GM21576 (cell line): ENCODE measurements around the gene CACNA2D4.

Experiments used
- ATAC-seq: cut with Tn5 transposase; IDR thresholded peaks from one replicate; pipeline ENCODE4 v1.9.1; 2021; ENCODE audit warnings: mild to moderate bottlenecking, moderate library complexity; ENCODE audit not compliant: unreplicated experiment

CACNA2D4 gene

GRCh38 chr12:1793426-1794210 lies 124.8 kb downstream of the CACNA2D4 start:
- ATAC-seq = no peak

DNA sequence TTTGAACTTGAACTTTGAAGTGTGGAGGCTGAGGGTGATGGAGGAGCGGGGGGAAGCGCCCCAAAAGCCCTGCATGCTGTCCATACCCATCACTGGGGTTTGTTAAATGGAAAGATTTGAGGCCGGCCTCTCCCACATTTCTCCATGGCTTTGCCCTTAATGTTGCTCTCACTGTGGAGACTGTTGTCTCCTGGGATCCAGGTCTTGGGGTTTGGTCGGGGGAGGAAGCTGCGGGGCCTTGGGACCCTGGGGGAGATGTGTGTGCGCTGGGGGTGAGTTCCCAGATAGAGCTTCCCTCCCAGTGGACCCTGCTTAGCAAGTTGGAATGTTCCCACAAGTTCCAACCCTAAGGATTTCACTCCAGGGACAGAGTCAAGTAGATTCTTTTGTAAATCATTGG lies 126.0 kb downstream of the CACNA2D4 start:
- no peak for ATAC-seq

DNA sequence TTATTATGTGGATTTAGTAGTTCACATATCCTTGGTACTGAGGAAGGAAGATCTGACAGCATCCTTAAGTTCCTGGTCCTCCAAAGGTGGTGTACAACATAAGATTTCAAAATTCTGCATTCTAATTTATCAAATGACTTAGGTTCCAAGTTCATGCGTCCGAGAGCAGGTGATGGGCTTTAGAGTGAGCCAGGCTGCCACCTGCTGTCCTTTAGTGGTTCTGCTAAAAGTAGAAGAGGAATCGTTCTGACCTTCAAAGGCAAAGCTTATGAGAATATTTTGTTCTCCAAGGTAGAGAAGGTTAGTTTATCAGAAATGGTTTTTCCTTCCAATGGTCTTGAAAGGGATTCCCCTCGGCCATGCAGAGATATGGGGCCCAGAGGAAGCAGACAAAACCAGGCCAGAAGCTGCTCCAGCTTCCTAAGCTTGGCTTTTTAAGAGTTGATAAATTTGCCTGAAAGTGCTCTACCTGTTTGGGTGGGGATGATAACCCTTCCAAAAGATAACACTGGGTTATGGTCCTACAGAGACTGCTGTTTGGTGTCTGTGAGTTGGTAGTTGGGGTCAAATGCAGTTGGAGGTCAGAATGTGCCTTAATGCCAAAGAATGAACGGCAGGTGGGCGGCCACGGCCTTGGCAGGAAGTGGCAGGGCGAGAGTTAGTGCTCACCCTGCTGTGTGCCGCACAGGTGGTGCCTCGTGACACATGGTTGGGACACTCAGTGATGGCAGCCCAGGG lies 127.2 kb downstream of the CACNA2D4 start:
- no peak for ATAC-seq

- no peak for ATAC-seq
Measured at GRCh38 chr12:1790444-1790843, 128.0 kb downstream of the CACNA2D4 start.

- ATAC-seq = no peak
Measured at GRCh38 chr12:1787714-1788113, 130.7 kb downstream of the CACNA2D4 start.

DNA sequence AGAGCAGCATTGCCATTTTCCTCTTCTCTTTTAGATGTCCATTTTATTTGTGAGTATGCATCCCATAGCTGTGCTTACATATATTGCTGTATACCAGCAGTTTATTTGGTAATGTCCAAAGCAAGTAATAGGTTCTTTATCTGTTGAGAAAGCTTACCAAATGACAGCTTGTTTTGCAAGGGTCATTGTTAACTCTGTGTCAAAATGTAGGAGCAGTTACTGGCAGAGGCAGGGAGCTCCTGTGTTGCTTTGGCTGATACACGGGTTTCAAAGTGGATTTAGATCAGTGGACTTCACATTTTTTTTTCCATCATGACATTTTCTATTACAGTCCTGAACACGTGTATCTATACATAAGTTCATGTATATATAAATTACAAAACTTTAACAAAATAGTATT lies 136.2 kb downstream of the CACNA2D4 start:
- no peak for ATAC-seq

GRCh38 chr12:1781772-1782171 lies 136.7 kb downstream of the CACNA2D4 start:
- ATAC-seq = no peak

- ATAC-seq = no peak
Measured at GRCh38 chr12:1779783-1780182, 138.7 kb downstream of the CACNA2D4 start.

GRCh38 chr12:1778911-1779310 lies 139.5 kb downstream of the CACNA2D4 start:
- ATAC-seq = no peak

GRCh38 chr12:1777798-1778197 lies 140.7 kb downstream of the CACNA2D4 start:
- no peak for ATAC-seq

GRCh38 chr12:1776170-1776921 lies 142.1 kb downstream of the CACNA2D4 start:
- ATAC-seq = no peak

DNA sequence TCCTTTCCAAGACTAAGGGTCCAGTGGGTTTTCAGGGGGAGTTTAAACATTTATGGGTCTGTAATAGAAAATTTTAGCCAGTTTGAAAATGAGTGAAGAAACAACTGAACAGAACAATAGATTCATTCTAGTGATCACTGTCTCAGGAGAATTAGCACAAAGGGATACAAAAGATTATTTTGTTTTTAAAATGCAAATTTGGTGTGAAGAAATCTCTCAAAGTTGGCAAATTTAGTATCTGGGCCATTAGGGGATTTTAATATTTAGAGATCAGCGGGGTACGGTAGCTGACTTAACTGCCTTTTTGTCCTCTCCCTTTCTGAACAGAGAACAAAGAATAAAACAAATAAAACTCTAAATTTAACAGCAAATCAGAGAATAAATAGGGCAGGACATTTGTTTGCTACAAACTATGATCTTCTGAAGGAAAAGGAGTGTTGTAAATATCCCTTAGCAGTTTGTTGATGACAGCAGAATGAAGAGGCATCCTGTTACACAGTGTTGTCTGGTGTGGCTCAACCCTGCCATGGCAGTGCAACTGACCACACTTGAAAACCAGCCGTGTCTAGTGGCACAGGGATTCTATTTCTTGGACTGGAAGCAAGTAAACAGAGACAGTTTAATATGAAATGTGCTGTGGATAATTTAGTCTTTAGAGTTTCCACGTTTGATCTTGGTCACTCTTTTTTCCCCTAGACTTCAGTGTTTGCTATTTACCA lies 144.4 kb downstream of the CACNA2D4 start:
- ATAC-seq = no peak

GRCh38 chr12:1769809-1770494 lies 148.5 kb downstream of the CACNA2D4 start:
- no peak for ATAC-seq

GRCh38 chr12:1768615-1769014 lies 149.8 kb downstream of the CACNA2D4 start:
- ATAC-seq = no peak

- no peak for ATAC-seq
Measured at GRCh38 chr12:1767407-1768090, 150.9 kb downstream of the CACNA2D4 start.

- no peak for ATAC-seq
Measured at GRCh38 chr12:1766110-1766509, 152.3 kb downstream of the CACNA2D4 start.

GRCh38 chr12:1763153-1763552 lies 155.3 kb downstream of the CACNA2D4 start:
- no peak for ATAC-seq

DNA sequence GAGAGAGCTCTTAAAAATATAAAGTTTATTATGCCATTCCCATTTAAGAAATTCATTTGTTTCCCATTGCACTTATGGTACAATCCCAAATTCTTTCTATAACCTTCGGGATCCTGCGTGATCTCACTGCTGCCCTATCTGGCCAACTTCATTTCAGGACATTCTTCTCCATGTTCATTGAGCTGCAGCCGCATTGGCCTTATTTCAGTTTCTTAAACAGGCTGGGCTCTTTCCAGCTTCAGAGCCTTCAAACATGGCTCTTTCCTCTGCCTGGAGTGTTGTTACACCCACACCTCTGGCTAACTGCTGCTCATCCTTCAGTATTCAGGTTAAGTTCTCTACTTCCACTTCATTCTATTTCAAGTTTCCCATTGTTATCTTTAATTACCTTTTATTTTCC lies 156.6 kb downstream of the CACNA2D4 start:
- ATAC-seq = no peak

DNA sequence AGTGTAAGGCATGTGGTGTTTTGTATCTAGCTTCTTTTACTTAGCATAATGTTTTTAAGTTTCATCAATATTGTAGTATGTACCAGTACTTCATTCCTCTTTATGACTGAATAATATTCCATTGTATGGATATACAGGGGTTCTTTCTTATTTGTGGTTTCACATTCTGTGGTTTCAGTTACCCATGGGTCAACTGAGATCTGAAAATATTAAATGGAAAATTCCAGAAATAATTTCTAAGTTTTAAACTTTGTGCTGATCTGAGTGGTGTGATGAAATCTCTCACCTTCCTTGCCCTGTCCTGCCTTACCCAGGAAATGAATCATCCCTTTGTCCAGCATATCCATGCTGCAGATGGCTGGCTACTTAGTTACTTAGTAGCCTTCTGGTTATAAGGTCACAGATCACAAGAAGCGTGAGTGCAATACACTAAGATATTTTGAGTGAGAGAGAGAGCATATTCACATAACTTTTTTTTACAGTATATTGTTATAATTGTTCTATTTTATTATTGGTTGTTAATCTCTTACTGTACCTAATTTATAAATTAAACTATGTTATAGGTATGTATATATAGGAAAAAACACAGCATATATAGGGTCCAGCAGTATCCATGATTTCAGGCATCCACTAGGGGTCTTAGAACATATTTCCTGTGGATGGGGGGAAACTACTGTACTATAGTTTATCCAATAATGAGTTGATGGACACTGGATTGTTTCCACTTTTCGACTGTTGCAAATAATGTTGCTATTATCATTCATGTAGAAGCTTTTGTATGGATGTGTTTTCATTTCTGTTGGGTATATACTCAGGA lies 157.7 kb downstream of the CACNA2D4 start:
- ATAC-seq = no peak
